Psoas muscle (tissue), 8 donors: ENCODE measurements around the gene TTLL12. TPM values are rescaled to one million over a fixed set of nuclear protein-coding genes. Genes with fewer than 3 reads are reported as not detected.

Source experiments
- ATAC-seq, 4 donors: fragments of 200-7000 bp; cut with Tn5 transposase; one replicate each; pipeline ENCODE4 v1.9.1; 2020; ENCODE audit warnings: moderate library complexity in 3 of 4, mild to moderate bottlenecking in 2 of 4
- DNase-seq, 2 donors: peaks; one replicate each; pipeline ENCODE4 v3.0.0-alpha.2; 2020
- H3K27ac ChIP-seq: fragments of 200-600 bp; one replicate; pipeline ENCODE4 v1.8.0; 2022
- H3K27me3 ChIP-seq, 3 donors: fragments of 200-600 bp in 1 of 3; one replicate each; pipeline versions ENCODE4 v1.6.1 to v1.8.0; 2013 to 2022; ENCODE audit warnings: low read length in 2 of 3, mild to moderate bottlenecking in 2 of 3, moderate library complexity in 1 of 3; ENCODE audit not compliant: insufficient read depth in 3 of 3
- H3K36me3 ChIP-seq, 2 donors: fragments of 200-600 bp in 1 of 2; one replicate each; pipeline versions ENCODE4 v1.6.1 to v1.8.0; 2013 to 2022; ENCODE audit warnings: low read depth in 1 of 2, mild to moderate bottlenecking in 1 of 2, moderate library complexity in 1 of 2; ENCODE audit not compliant: insufficient read depth in 1 of 2
- H3K4me1 ChIP-seq: fragments of 200-600 bp; one replicate; pipeline ENCODE4 v1.8.0; 2022
- H3K4me3 ChIP-seq: fragments of 200-600 bp; one replicate; pipeline ENCODE4 v1.8.0; 2022; ENCODE audit warnings: mild to moderate bottlenecking
- H3K9me3 ChIP-seq: fragments of 200-600 bp; one replicate; pipeline ENCODE4 v1.8.0; 2022
- WGBS, 3 donors: extraction: QIAGEN DNeasy Blood & Tissue Kit; methylation state at CpG; one replicate each; pipeline versions ENCODE4 v1.1.6 to v1.1.7; 2013; 5-methylcytosine and 5-hydroxymethylcytosine counted together
- intact Hi-C, 2 donors: fragments of 100-400 bp; cut with DNase I; formaldehyde crosslinking; loops; one replicate each; pipeline versions ENCODE4 v1.11.0 to v1.14.2; 2022
- polyA plus RNA-seq, 3 donors: library from polyadenylated mRNA; stranded (reverse); fragments of 200-250 nt; gene quantifications; one replicate each; pipeline ENCODE4 v1.2.3, GENCODE V29; 2013
- total RNA-seq, 4 donors: library from RNA; stranded (reverse); fragmentation: NEBNext Ultra II Directional in 2 of 4; extraction: Animal tissue kit (Norgen Biotek cat#: 25700) in 2 of 4; gene quantifications; one replicate each; pipeline versions ENCODE4 v1.2.1 to v1.2.4, GENCODE V29; 2021 to 2023
- TF ChIP-seq, protein P1 (sequence below): fragments of 200-600 bp; IDR thresholded peaks from one replicate; pipeline ENCODE4 v1.8.0; 2022; ENCODE audit warnings: antibody characterized with exemption
- donor health status: healthy with polysubstance abuse.
- donor health status: DM: no; HTN: no; CAD: no; lungs with moderate emphysema.
- donor health status: Bipolar disorder and iron deficiency.
- donor health status: healthy.
- donor health status: DM: yes; HTN: yes; CAD: no.
- donor health status: DM: no; HTN: no; CAD: no.
- donor health status: DM: no; HTN: no; CAD: no.
- donor health status: DM: yes; HTN: yes; CAD: no.

TTLL12 gene
- total and polyA plus RNA-seq, 7 donors, result 9.9 to 20.7 (median 13.7) TPM

DNA sequence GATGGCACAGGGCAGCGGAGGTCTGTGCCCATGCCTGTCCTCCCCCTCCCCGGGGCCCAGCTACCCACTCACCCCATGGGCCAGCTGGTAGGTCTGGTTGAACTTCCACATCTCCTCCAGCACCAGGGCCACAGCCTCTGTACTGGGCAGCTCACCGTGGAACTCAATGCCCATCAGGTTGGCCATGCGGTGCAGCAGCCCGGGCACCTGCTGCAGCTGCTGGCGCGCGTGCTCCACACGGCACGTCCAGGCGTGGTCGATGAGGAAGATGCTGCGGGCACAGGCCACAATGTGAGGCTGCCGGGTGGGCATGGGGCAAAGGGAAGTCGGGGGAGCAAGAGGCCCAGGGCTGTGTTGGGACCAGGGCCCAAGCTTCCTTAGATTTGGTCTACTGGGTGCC is 6.3 kb downstream of the TTLL12 start:
- H3K27me3 ChIP-seq, result no peaks in the 10 kb centered on the region
- ATAC-seq, result no peak
- H3K4me1 ChIP-seq, result peaks cover 4% of the 10 kb centered on the region
- TF ChIP-seq, protein P1, sequence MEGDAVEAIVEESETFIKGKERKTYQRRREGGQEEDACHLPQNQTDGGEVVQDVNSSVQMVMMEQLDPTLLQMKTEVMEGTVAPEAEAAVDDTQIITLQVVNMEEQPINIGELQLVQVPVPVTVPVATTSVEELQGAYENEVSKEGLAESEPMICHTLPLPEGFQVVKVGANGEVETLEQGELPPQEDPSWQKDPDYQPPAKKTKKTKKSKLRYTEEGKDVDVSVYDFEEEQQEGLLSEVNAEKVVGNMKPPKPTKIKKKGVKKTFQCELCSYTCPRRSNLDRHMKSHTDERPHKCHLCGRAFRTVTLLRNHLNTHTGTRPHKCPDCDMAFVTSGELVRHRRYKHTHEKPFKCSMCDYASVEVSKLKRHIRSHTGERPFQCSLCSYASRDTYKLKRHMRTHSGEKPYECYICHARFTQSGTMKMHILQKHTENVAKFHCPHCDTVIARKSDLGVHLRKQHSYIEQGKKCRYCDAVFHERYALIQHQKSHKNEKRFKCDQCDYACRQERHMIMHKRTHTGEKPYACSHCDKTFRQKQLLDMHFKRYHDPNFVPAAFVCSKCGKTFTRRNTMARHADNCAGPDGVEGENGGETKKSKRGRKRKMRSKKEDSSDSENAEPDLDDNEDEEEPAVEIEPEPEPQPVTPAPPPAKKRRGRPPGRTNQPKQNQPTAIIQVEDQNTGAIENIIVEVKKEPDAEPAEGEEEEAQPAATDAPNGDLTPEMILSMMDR, result no peak
- 92% methylated on average over 14 to 15 of the region's 15 CpGs for WGBS, 3 donors
- intact Hi-C loops, result no loop called here
- no peak for DNase-seq
- peaks cover 3 to 61% of the 10 kb centered on the region in 2 donors for H3K36me3 ChIP-seq
- H3K27ac ChIP-seq, result no peak overlapping the region
- H3K9me3 ChIP-seq, result no peaks in the 10 kb centered on the region
- H3K4me3 ChIP-seq, result no peak overlapping the region

DNA sequence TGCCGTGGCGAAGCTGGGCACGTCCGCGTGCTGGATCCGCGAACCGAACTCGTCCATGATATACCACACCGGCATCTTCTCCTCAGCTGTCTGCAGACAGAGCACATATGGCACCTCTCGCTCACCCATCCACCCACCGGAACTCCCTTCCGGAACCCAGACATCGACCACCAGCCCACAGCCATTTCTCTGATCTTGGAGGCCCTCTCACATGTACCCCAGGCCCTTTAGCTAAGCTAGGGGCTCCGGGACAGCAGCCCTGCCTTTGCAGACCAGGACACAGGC is 7.1 kb downstream of the TTLL12 start:
- WGBS, 3 donors, result 95 to 98% (median 97%) methylated on average over 15 of the region's 15 CpGs
- Histone ChIP-seq H3K27me3 (no peaks in the 10 kb centered on the region), H3K4me3 (no peak overlapping the region), H3K9me3 (no peaks in the 10 kb centered on the region), H3K36me3 (peaks cover 3 to 69% of the 10 kb centered on the region in 2 donors), H3K27ac (no peak overlapping the region), H3K4me1 (no peaks in the 10 kb centered on the region)
- intact Hi-C loops, result no loop called here
- TF ChIP-seq, protein P1, result no peak
- DNase-seq (no peak), ATAC-seq (no peak)

DNA sequence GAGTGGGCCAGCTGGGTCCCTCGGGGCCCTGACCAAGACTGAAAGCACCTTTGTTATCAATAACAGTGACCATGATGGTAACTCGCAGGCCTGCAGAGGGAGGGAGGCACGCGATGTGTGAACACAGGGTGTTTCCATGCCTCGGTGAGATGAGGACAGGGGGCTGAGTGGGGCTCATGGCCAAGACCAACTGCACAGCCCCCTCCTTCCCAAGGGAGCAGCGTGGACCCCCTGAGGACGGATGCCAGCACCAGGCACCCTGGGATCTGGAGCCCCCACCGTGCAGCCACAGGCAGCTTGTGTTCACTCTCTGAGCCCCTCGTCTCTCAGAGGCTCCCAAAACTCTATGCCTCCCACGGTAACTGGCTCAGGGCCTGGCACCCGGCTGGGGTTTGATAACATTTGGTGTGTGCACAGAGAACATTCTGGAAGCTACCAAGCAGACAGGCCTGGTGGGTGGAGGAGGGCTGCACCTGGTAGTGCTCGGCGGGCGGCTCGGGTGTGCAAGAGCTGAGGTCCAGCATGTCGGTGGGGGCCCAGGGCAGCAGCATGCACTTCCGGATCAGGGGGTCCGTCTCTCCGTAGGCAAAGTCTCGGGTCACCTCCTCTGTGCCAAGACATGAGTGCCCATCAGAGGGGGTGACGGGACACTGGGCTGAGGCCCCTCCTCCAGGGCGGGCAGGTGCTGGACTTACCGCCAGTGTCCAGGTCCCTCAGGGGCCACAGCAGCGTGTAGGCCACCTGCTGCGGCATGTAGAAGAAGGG is 7.6 kb downstream of the TTLL12 start:
- Histone ChIP-seq H3K9me3 (no peaks in the 10 kb centered on the region), H3K36me3 (peaks cover 3 to 74% of the 10 kb centered on the region in 2 donors), H3K4me3 (no peak overlapping the region), H3K27ac (no peak overlapping the region), H3K27me3 (no peaks in the 10 kb centered on the region), H3K4me1 (no peaks in the 10 kb centered on the region)
- DNase-seq, result no peak
- 94 to 98% (median 94%) methylated on average over 24 to 25 of the region's 25 CpGs for WGBS, 3 donors
- ATAC-seq, result no peak
- intact Hi-C loops, result no loop called here
- TF ChIP-seq, protein P1, result no peak

DNA sequence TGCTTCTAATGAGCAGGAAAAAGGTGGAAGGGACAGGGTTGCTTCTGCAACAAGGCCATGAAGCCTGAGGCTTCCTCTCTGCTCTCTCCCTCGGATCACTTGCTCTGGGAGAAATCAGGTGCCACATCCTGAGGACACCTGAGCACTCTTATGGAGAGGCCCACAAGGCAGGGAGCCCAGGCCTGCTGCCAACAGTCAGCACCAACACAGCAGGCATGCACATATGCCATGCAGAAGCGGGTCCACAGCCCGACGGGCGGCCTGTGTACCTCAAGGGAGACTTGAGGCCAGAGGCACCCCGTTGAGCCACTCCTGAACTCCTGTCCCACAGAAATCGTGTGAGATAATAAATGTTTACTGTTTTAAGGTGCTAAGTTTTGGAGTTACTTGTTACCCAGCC is 9.5 kb downstream of the TTLL12 start:
- H3K36me3 ChIP-seq, result peaks cover 3 to 89% of the 10 kb centered on the region in 2 donors
- no peak for ATAC-seq
- H3K4me3 ChIP-seq, result no peak overlapping the region
- no peak for DNase-seq
- H3K27ac ChIP-seq, result no peak overlapping the region
- H3K27me3 ChIP-seq, result no peaks in the 10 kb centered on the region
- H3K4me1 ChIP-seq, result no peaks in the 10 kb centered on the region
- no peaks in the 10 kb centered on the region for H3K9me3 ChIP-seq
- TF ChIP-seq, protein P1, result no peak
- 89 to 91% (median 89%) methylated on average over 7 of the region's 7 CpGs for WGBS, 3 donors
- intact Hi-C loops, result no loop called here

DNA sequence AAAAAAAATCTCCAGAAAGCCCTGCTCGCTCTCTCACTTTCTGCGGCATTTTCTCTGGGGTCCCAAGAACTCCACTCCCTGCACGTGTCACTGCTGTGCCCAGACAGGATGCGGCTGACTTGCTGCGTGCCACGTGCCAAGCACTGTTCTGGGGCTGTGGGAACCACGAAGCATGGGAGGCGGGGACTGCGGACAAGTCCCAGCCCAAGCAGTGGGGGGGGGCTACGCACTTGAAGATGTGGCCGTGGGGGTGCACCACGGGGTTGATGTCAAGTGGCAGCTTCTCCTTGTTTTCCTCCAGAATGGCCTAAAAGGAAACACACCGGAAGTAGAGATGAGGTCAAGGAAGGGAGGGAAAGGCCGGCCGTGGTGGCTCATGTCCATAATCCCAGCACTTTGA is 10.8 kb downstream of the TTLL12 start:
- no peak overlapping the region for H3K4me3 ChIP-seq
- peaks cover 3 to 95% of the 10 kb centered on the region in 2 donors for H3K36me3 ChIP-seq
- intact Hi-C loops, result no loop called here
- TF ChIP-seq, protein P1, result no peak
- WGBS, 3 donors, result 81 to 87% (median 83%) methylated on average over 15 of the region's 15 CpGs
- H3K4me1 ChIP-seq, result no peaks in the 10 kb centered on the region
- no peak overlapping the region for H3K27ac ChIP-seq
- no peaks in the 10 kb centered on the region for H3K9me3 ChIP-seq
- ATAC-seq, result no peak
- no peaks in the 10 kb centered on the region for H3K27me3 ChIP-seq
- no peak for DNase-seq
